ENCODE measurements around the gene ZEB1. TPM values are rescaled to one million over a fixed set of nuclear protein-coding genes. Genes with fewer than 3 reads are reported as not detected.

ZEB1 gene
- total and polyA plus RNA-seq, 9 of the 15 experiments (the other 6 are each of a cell fraction or from before 2014, with no cell fraction given), result 2.1 to 8.4 (median 4.9) TPM

GRCh38 chr10:31522820-31523219 lies 203.8 kb downstream of the ZEB1 start:
- no peak for ATAC-seq
- CTCF ChIA-PET (ENCODE audit: low intra/inter-chr PET ratio), result no interaction called here

More at GRCh38 chr10:31522820-31523219, 203.8 kb downstream of the ZEB1 start:
- H3K9me3 ChIP-seq (replicated peaks; ENCODE audit: control insufficient read depth, insufficient read depth, low read depth, low read length), result no peaks in the 10 kb centered on the region
- no peak overlapping the region for H3K4me2 ChIP-seq (ENCODE audit: insufficient read depth, low read length)
- no peaks in the 10 kb centered on the region for H3K4me1 ChIP-seq (replicated peaks in 1 of 2; ENCODE audit: control insufficient read depth in 2 of 2, insufficient read depth in 2 of 2, low read length in 2 of 2)
- H3K4me3 ChIP-seq, result no peak overlapping the region
- no peak for TF ChIP-seq ZNF507 (tag; conservative IDR thresholded peaks at IDR 0.05)
- TF ChIP-seq JUND (IDR thresholded peaks at IDR 0.05; ENCODE audit: borderline replicate concordance, low read depth, low read length), result no peak
- TF ChIP-seq JUND (tag; IDR thresholded peaks at IDR 0.05; ENCODE audit: borderline replicate concordance, low read depth, low read length), result no peak
- no peak for TF ChIP-seq SMAD3 (CRISPR knock-in tag; conservative IDR thresholded peaks at IDR 0.05)
- TF ChIP-seq ZNF316 (IDR thresholded peaks at IDR 0.05), result no peak
- TF ChIP-seq, protein P1, sequence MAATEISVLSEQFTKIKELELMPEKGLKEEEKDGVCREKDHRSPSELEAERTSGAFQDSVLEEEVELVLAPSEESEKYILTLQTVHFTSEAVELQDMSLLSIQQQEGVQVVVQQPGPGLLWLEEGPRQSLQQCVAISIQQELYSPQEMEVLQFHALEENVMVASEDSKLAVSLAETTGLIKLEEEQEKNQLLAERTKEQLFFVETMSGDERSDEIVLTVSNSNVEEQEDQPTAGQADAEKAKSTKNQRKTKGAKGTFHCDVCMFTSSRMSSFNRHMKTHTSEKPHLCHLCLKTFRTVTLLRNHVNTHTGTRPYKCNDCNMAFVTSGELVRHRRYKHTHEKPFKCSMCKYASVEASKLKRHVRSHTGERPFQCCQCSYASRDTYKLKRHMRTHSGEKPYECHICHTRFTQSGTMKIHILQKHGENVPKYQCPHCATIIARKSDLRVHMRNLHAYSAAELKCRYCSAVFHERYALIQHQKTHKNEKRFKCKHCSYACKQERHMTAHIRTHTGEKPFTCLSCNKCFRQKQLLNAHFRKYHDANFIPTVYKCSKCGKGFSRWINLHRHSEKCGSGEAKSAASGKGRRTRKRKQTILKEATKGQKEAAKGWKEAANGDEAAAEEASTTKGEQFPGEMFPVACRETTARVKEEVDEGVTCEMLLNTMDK (IDR thresholded peaks at IDR 0.05; ENCODE audit: borderline replicate concordance, insufficient read depth, low read depth, low read length, poor library complexity, severe bottlenecking), result no peak
- TF ChIP-seq, protein P2, sequence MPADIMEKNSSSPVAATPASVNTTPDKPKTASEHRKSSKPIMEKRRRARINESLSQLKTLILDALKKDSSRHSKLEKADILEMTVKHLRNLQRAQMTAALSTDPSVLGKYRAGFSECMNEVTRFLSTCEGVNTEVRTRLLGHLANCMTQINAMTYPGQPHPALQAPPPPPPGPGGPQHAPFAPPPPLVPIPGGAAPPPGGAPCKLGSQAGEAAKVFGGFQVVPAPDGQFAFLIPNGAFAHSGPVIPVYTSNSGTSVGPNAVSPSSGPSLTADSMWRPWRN (IDR thresholded peaks at IDR 0.05; ENCODE audit: low read depth), result no peak
- TF ChIP-seq RAD51 (IDR thresholded peaks at IDR 0.05; ENCODE audit: borderline replicate concordance, low read depth), result peak; percentile 62
- TF ChIP-seq, protein P3, sequence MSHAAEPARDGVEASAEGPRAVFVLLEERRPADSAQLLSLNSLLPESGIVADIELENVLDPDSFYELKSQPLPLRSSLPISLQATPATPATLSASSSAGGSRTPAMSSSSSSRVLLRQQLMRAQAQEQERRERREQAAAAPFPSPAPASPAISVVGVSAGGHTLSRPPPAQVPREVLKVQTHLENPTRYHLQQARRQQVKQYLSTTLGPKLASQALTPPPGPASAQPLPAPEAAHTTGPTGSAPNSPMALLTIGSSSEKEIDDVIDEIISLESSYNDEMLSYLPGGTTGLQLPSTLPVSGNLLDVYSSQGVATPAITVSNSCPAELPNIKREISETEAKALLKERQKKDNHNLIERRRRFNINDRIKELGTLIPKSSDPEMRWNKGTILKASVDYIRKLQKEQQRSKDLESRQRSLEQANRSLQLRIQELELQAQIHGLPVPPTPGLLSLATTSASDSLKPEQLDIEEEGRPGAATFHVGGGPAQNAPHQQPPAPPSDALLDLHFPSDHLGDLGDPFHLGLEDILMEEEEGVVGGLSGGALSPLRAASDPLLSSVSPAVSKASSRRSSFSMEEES (CRISPR knock-in tag; IDR thresholded peaks at IDR 0.05), result peak; percentile 66
- no peaks in the 10 kb centered on the region for H3K9me1 ChIP-seq (ENCODE audit: control insufficient read depth, insufficient read depth, low read length)
- no peaks in the 10 kb centered on the region for H4K20me1 ChIP-seq (replicated peaks; ENCODE audit: control insufficient read depth, insufficient read depth, low read length)
- H2AFZ ChIP-seq (ENCODE audit: low read depth, low read length), result no peak overlapping the region
- no peaks in the 10 kb centered on the region; the same call in 2 of the 3 replicates for H3K36me3 ChIP-seq (ENCODE audit: control insufficient read depth, insufficient read depth, low read length)
- no peak for FAIRE-seq
- BruUV-seq (replicated peaks), result no TSS peak
- POLR2A ChIA-PET, result no interaction called here
- in situ Hi-C loops (cut with MboI), result no loop called here
- no peaks in the 10 kb centered on the region for H3K79me2 ChIP-seq (ENCODE audit: control insufficient read depth, insufficient read depth, low read length)
- intact Hi-C loops (cut with micrococcal nuclease), result no loop called here
- no peak overlapping the region for H3K27ac ChIP-seq (ENCODE audit: extremely low read depth, low read depth, low read length)
- no peaks in the 10 kb centered on the region for H3K27me3 ChIP-seq (ENCODE audit: control insufficient read depth in 2 of 2, insufficient read depth in 2 of 2, low read length in 2 of 2)
- H3K9ac ChIP-seq (ENCODE audit: insufficient read depth in 1 of 2, low read depth in 2 of 2, low read length in 2 of 2), result no peak overlapping the region
- WGBS (ENCODE audit: insufficient coverage, low coverage, missing lambda C conversion rate), result 43% methylated on average over 4 of the region's 4 CpGs
- DNase-seq (ENCODE audit: extremely low read depth in 1 of 4, low spot score in 3 of 4), result no peak
